K562 (cell line): Measurements from ENCODE around the gene DUOXA2. TPM values are rescaled to one million over a fixed set of nuclear protein-coding genes. Genes with fewer than 3 reads are reported as not detected.

Experiments
- ATAC-seq: fragments of 200-7000 bp; cut with Tn5 transposase; 3 replicates; pipeline ENCODE4 v1.9.1; 2020; ENCODE audit warnings: moderate library complexity
- BruUV-seq: library from RNA; stranded (reverse); fragments of 400-500 nt; replicated peaks from 2 replicates; lab custom pipeline; 2021; lab: Mats Ljungman, UMichigan
- CTCF ChIA-PET: fragments of 300-600 bp; formaldehyde crosslinking; extraction: SDS; loops from one replicate; lab custom pipeline; 2021; ENCODE audit warnings: low intra/inter-chr PET ratio; lab: Yijun Ruan, JAX
- POLR2A ChIA-PET: fragments of 300-600, 350-650 bp; sonication (Branson Sonifier 250); formaldehyde crosslinking; extraction: SDS; loops from one replicate; lab custom pipeline; 2021; ENCODE audit warnings: antibody characterized with exemption, inconsistent platforms; lab: Yijun Ruan, JAX
- DNase-seq, 4 experiments: peaks; one replicate each; pipeline versions ENCODE4 v3.0.0 to v3.0.0-alpha.2; 2011 to 2018; ENCODE audit warnings: low spot score in 3 of 4, mixed read lengths in 3 of 4; ENCODE audit errors: extremely low read depth in 1 of 4
- FAIRE-seq: peaks from 2 replicates; lab custom pipeline; 2011; peaks lifted over from hg19 to GRCh38; lab: Jason Lieb, UNC
- H2AFZ ChIP-seq: 2 replicates; pipeline ENCODE4 v1.6.0; 2011; ENCODE audit warnings: low read depth, low read length, control low read depth, inconsistent platforms
- H3K27ac ChIP-seq: fragments of 200-600 bp; 3 replicates; pipeline ENCODE4 v1.8.0; 2011; ENCODE audit warnings: low read depth, mild to moderate bottlenecking, control low read depth, inconsistent platforms, low read length, moderate library complexity, mixed read lengths; ENCODE audit errors: extremely low read depth
- H3K27me3 ChIP-seq, 2 experiments: fragments of 300-600 bp in 1 of 2; 2 replicates in 1 of 2; 3 replicates in 1 of 2; pipeline versions ENCODE4 v1.6.0 to v1.8.0; 2011; ENCODE audit warnings: inconsistent platforms in 2 of 2, low read length in 2 of 2, mild to moderate bottlenecking in 1 of 2, mixed read lengths in 1 of 2, moderate library complexity in 1 of 2; ENCODE audit not compliant: control insufficient read depth in 2 of 2, insufficient read depth in 2 of 2
- H3K36me3 ChIP-seq: fragments of 300-600 bp; 3 replicates; pipeline ENCODE4 v1.8.0; 2011; ENCODE audit warnings: mild to moderate bottlenecking, low read length, inconsistent platforms; ENCODE audit not compliant: control insufficient read depth, insufficient read depth
- H3K4me1 ChIP-seq, 2 experiments: fragments of 200-600 bp in 1 of 2; replicated peaks in 1 of 2; 2 replicates in 1 of 2; 3 replicates in 1 of 2; pipeline versions ENCODE4 v1.5.1 to v1.8.0; 2011; ENCODE audit warnings: inconsistent platforms in 2 of 2, low read length in 2 of 2, mild to moderate bottlenecking in 1 of 2, mixed read lengths in 1 of 2, moderate library complexity in 1 of 2; ENCODE audit not compliant: control insufficient read depth in 2 of 2, insufficient read depth in 2 of 2
- H3K4me2 ChIP-seq: 2 replicates; pipeline ENCODE4 v1.6.1; 2011; ENCODE audit warnings: low read length, control low read depth, inconsistent platforms, mixed read lengths; ENCODE audit not compliant: insufficient read depth
- H3K4me3 ChIP-seq: fragments of 200-600 bp; sonication (generic), shearing (Covaris generic); 2 replicates; pipeline ENCODE4 v1.5.1; 2016; ENCODE audit warnings: control low read depth, inconsistent platforms
- H3K79me2 ChIP-seq: fragments of 200-600 bp; 3 replicates; pipeline ENCODE4 v1.8.0; 2011; ENCODE audit warnings: low read length, inconsistent platforms; ENCODE audit not compliant: control insufficient read depth, insufficient read depth
- H3K9ac ChIP-seq, 2 experiments: 2 replicates each; pipeline versions ENCODE4 v1.6.0 to v1.6.1; 2011; ENCODE audit warnings: low read depth in 2 of 2, low read length in 2 of 2, control low read depth in 1 of 2, inconsistent platforms in 1 of 2, mild to moderate bottlenecking in 1 of 2, mixed read lengths in 1 of 2; ENCODE audit not compliant: insufficient read depth in 1 of 2
- H3K9me1 ChIP-seq: one replicate; pipeline ENCODE4 v1.6.0; 2011; ENCODE audit warnings: inconsistent platforms, mild to moderate bottlenecking, low read length, moderate library complexity; ENCODE audit not compliant: control insufficient read depth, insufficient read depth
- H3K9me3 ChIP-seq: replicated peaks from 2 replicates; pipeline ENCODE4 v1.5.1; 2011; ENCODE audit warnings: low read depth, low read length, inconsistent platforms; ENCODE audit not compliant: control insufficient read depth, insufficient read depth
- H4K20me1 ChIP-seq: replicated peaks from 2 replicates; pipeline ENCODE4 v1.6.1; 2011; ENCODE audit warnings: low read length, inconsistent platforms, mixed read lengths; ENCODE audit not compliant: control insufficient read depth, insufficient read depth
- CEBPB ChIP-seq: fragments of 450-650 bp; IDR thresholded peaks from 2 replicates; pipeline ENCODE4 v1.6.1; 2016; ENCODE audit warnings: missing genetic modification characterization, missing compliant biosample characterization
- EHMT2 ChIP-seq: fragments of 450-650 bp; IDR thresholded peaks from 2 replicates; pipeline ENCODE4 v1.6.1; 2018; ENCODE audit warnings: antibody characterized with exemption
- ELF4 ChIP-seq: fragments of 450-650 bp; formaldehyde crosslinking; IDR thresholded peaks from 2 replicates; pipeline ENCODE4 v1.4.0; 2022; ENCODE audit warnings: missing genetic modification characterization
- ELK1 ChIP-seq: sonication (generic); formaldehyde crosslinking; IDR thresholded peaks from 2 replicates; pipeline ENCODE4 v1.8.1; 2022; ENCODE audit warnings: missing genetic modification reagents
- L3MBTL2 ChIP-seq: fragments of 450-650 bp; IDR thresholded peaks from 2 replicates; pipeline ENCODE4 v1.6.1; 2016; ENCODE audit warnings: mild to moderate bottlenecking, moderate library complexity
- MEIS2 ChIP-seq: fragments of 450-650 bp; IDR thresholded peaks from 2 replicates; pipeline ENCODE4 v1.6.1; 2014; ENCODE audit warnings: mild to moderate bottlenecking; ENCODE audit not compliant: partially characterized antibody
- POLR2G ChIP-seq: fragments of 200-400 bp; formaldehyde crosslinking; IDR thresholded peaks from 2 replicates; pipeline ENCODE4 v1.6.1; 2017; ENCODE audit warnings: low read depth, mild to moderate bottlenecking, antibody characterized with exemption, low read length, moderate library complexity
- RBM14 ChIP-seq: fragments of 200-400 bp; formaldehyde crosslinking; IDR thresholded peaks from 2 replicates; pipeline ENCODE4 v1.6.1; 2018; ENCODE audit warnings: low read depth, mild to moderate bottlenecking, low read length, moderate library complexity, borderline replicate concordance; ENCODE audit not compliant: insufficient read depth
- TARDBP ChIP-seq: fragments of 450-650 bp; IDR thresholded peaks from 2 replicates; pipeline ENCODE4 v1.6.1; 2016
- ZBTB43 ChIP-seq: sonication (generic); formaldehyde crosslinking; IDR thresholded peaks from 2 replicates; pipeline ENCODE4 v1.8.0; 2023; ENCODE audit warnings: mild to moderate bottlenecking, missing genetic modification reagents
- ZNF134 ChIP-seq: fragments of 250-450 bp; sonication (Bioruptor Pico); conservative IDR thresholded peaks from 2 replicates; pipeline ENCODE4 v1.4.0; 2020
- ZNF431 ChIP-seq: sonication (generic); formaldehyde crosslinking; IDR thresholded peaks from 2 replicates; pipeline ENCODE4 v1.8.0; 2022; ENCODE audit warnings: mild to moderate bottlenecking, missing genetic modification reagents
- ZSCAN32 ChIP-seq: fragments of 450-650 bp; formaldehyde crosslinking; IDR thresholded peaks from 2 replicates; pipeline ENCODE4 v1.4.0; 2020; ENCODE audit warnings: mild to moderate bottlenecking, moderate library complexity
- WGBS: fragments of 100-300 bp; shearing (Covaris generic); methylation state at CpG from one replicate; pipeline ENCODE4 v1.1.6; 2016; ENCODE audit warnings: low coverage, mixed read lengths; ENCODE audit not compliant: insufficient coverage; ENCODE audit errors: missing lambda C conversion rate; 5-methylcytosine and 5-hydroxymethylcytosine counted together
- in situ Hi-C: fragments of 300-500 bp; cut with MboI; formaldehyde crosslinking; loops from 4 replicates; pipeline ENCODE4 v1.15.0; 2018; ENCODE audit warnings: inconsistent platforms, mixed read lengths
- intact Hi-C: fragments of 100-400 bp; cut with micrococcal nuclease; formaldehyde crosslinking; loops from 2 replicates; pipeline ENCODE4 v1.14.2; 2022
- polyA plus RNA-seq, 8 experiments: library from polyadenylated mRNA; depleted of rRNA in 4 of 8; stranded (reverse) in 5 of 8; unstranded in 3 of 8; fragments of >200 nt; fragmentation: Nextera tagmentation in 2 of 8; fragmentation: Illumina TruSeq in 1 of 8; extraction: Ambion mirVana in 2 of 8; extraction: Trizol in 1 of 8; gene quantifications; 2 replicates each; pipeline versions ENCODE4 v1.2.1 to v1.2.3, GENCODE V29; 2011 to 2014; ENCODE audit warnings: inconsistent platforms in 1 of 8, missing spikeins in 1 of 8
- total RNA-seq, 7 experiments: library from RNA; depleted of rRNA in 6 of 7; stranded (reverse); fragments of >200 nt in 6 of 7; fragmentation: Illumina TruSeq in 2 of 7; extraction: Trizol in 2 of 7; gene quantifications; 2 replicates each; pipeline versions ENCODE4 v1.2.1 to v1.2.3, GENCODE V29; 2011 to 2021; ENCODE audit warnings: low replicate concordance in 1 of 7

DUOXA2 gene
- total and polyA plus RNA-seq, 9 of the 15 experiments (the other 6 are each of a cell fraction or from before 2014, with no cell fraction given), result not detected

GRCh38 chr15:45093013-45093412 lies 21.1 kb upstream of the DUOXA2 start:
- peak; percentile 52 for TF ChIP-seq CEBPB
- TF ChIP-seq TARDBP, result no peak
- no peak for TF ChIP-seq L3MBTL2
- TF ChIP-seq, all 486 proteins: peak for 1
- ATAC-seq (no peak), FAIRE-seq (no peak), DNase-seq (no peak)
- Histone ChIP-seq H3K27me3 (no peaks in the 10 kb centered on the region), H3K9me3 (no peaks in the 10 kb centered on the region), H3K4me2 (no peak overlapping the region), H3K36me3 (no peaks in the 10 kb centered on the region), H3K4me3 (no peak overlapping the region), H3K9ac (no peak overlapping the region), H4K20me1 (no peaks in the 10 kb centered on the region), H3K27ac (no peak overlapping the region), H3K79me2 (no peaks in the 10 kb centered on the region), H2AFZ (no peak overlapping the region), H3K9me1 (no peaks in the 10 kb centered on the region), H3K4me1 (peaks cover 18 to 29% of the 10 kb centered on the region in 2 experiments)
- ChIA-PET POLR2A (no interaction called here), CTCF (no interaction called here)
- in situ Hi-C loops, result no loop called here
- no TSS peak for BruUV-seq
- 46% methylated on average over 4 of the region's 4 CpGs for WGBS
- intact Hi-C loops, result no loop called here

GRCh38 chr15:45093622-45094357 lies 20.3 kb upstream of the DUOXA2 start:
- in situ Hi-C loops (no loop called here), intact Hi-C loops (no loop called here)
- ATAC-seq (no peak; the same call in 2 of the 3 replicates), FAIRE-seq (no peak), DNase-seq (no peak)
- Histone ChIP-seq H2AFZ (no peak overlapping the region), H3K9ac (no peak overlapping the region), H3K79me2 (no peaks in the 10 kb centered on the region), H3K4me1 (peaks cover 15 to 26% of the 10 kb centered on the region in 2 experiments), H3K9me1 (no peaks in the 10 kb centered on the region), H4K20me1 (no peaks in the 10 kb centered on the region), H3K9me3 (no peaks in the 10 kb centered on the region), H3K4me2 (no peak overlapping the region), H3K27ac (no peak overlapping the region), H3K27me3 (no peaks in the 10 kb centered on the region), H3K36me3 (no peaks in the 10 kb centered on the region), H3K4me3 (no peak overlapping the region)
- WGBS, result 39% methylated on average over 11 of the region's 11 CpGs
- ChIA-PET POLR2A (interaction anchor here (0.6 to 0.7 kb wide), 2 partner anchors 13 to 65 kb away, joined by 3 to 4 read pairs; no protein-coding TSS in a partner anchor), CTCF (no interaction called here)
- BruUV-seq, result no TSS peak
- TF ChIP-seq ELK1 (CRISPR knock-in tag), result no peak
- no peak for TF ChIP-seq ZNF431
- no peak for TF ChIP-seq MEIS2
- TF ChIP-seq ZBTB43, result no peak
- no peak for TF ChIP-seq RBM14
- TF ChIP-seq POLR2G, result no peak
- TF ChIP-seq ZNF134 (CRISPR knock-in tag), result no peak
- no peak for TF ChIP-seq ELF4 (CRISPR knock-in tag)
- no peak for TF ChIP-seq EHMT2
- TF ChIP-seq ZSCAN32 (CRISPR knock-in tag), result no peak
